SU-DHL-6 (cell line): ENCODE measurements around the gene ALK.

Experiments used
- H2AFZ ChIP-seq: fragments of 200-600 bp; sonication (generic); 2 replicates; pipeline ENCODE4 v1.6.1; 2014; ENCODE audit warnings: low read depth, mild to moderate bottlenecking, moderate library complexity, mixed read lengths, antibody characterized with exemption, low read length; ENCODE audit not compliant: severe bottlenecking
- H3F3A ChIP-seq: fragments of 200-600 bp; shearing (Covaris generic); 2 replicates; pipeline ENCODE4 v1.6.0; 2016; ENCODE audit warnings: antibody characterized with exemption, mild to moderate bottlenecking; ENCODE audit not compliant: insufficient read depth
- H3K27ac ChIP-seq: fragments of 200-600 bp; sonication (generic); 2 replicates; pipeline ENCODE4 v1.5.1; 2016; ENCODE audit warnings: low read depth, mild to moderate bottlenecking, low read length, moderate library complexity, mixed read lengths
- H3K27me3 ChIP-seq: fragments of 200-600 bp; sonication (generic), shearing (Covaris generic); 2 replicates; pipeline ENCODE4 v1.6.0; 2014; ENCODE audit warnings: mild to moderate bottlenecking, low read length
- H3K36me3 ChIP-seq: fragments of 200-600 bp; sonication (generic); 2 replicates; pipeline ENCODE4 v1.6.1; 2014; ENCODE audit warnings: mild to moderate bottlenecking, low read length, mixed read lengths
- H3K4me2 ChIP-seq: fragments of 300-600, 200-600 bp; shearing (Covaris generic), sonication (generic); 2 replicates; pipeline ENCODE4 v1.6.0; 2014; ENCODE audit warnings: low read length, low read depth, mild to moderate bottlenecking; ENCODE audit not compliant: poor library complexity, severe bottlenecking
- H3K4me3 ChIP-seq: fragments of 200-600 bp; sonication (generic); 2 replicates; pipeline ENCODE4 v1.5.1; 2014; ENCODE audit warnings: antibody characterized with exemption, low read length, mild to moderate bottlenecking, mixed read lengths; ENCODE audit not compliant: insufficient read depth, poor library complexity, severe bottlenecking
- H3K79me2 ChIP-seq: fragments of 200-600 bp; sonication (generic); 2 replicates; pipeline ENCODE4 v1.6.1; 2014; ENCODE audit warnings: mild to moderate bottlenecking, low read length, moderate library complexity; ENCODE audit not compliant: insufficient read depth
- H3K9ac ChIP-seq: fragments of 200-600 bp; sonication (generic); 2 replicates; pipeline ENCODE4 v1.7.0; 2014; ENCODE audit warnings: mild to moderate bottlenecking, low read length
- H3K9me2 ChIP-seq: fragments of 200-600 bp; sonication (generic); replicated peaks from 2 replicates; pipeline ENCODE4 v1.6.1; 2014; ENCODE audit warnings: low read length; ENCODE audit not compliant: insufficient read depth
- H3K9me3 ChIP-seq: fragments of 200-600 bp; sonication (generic); 2 replicates; pipeline ENCODE4 v1.6.1; 2014; ENCODE audit warnings: low read length, mixed read lengths; ENCODE audit not compliant: insufficient read depth
- H4K20me1 ChIP-seq: fragments of 200-600 bp; sonication (generic); 2 replicates; pipeline ENCODE4 v1.6.1; 2014; ENCODE audit warnings: low read depth, mild to moderate bottlenecking, antibody characterized with exemption, low read length, moderate library complexity, mixed read lengths
- EZH2phosphoT487 ChIP-seq: fragments of 200-600 bp; sonication (generic), shearing (Covaris generic); conservative IDR thresholded peaks from 2 replicates; pipeline ENCODE4 v1.6.1; 2018; ENCODE audit warnings: mild to moderate bottlenecking, antibody characterized with exemption, low read length, moderate library complexity, mixed read lengths
- TF ChIP-seq, protein P1 (sequence below): fragments of 200-600 bp; sonication (generic); IDR thresholded peaks from one replicate; pipeline ENCODE4 v1.5.1; 2017; ENCODE audit warnings: antibody characterized with exemption, mild to moderate bottlenecking, low read length, moderate library complexity; ENCODE audit not compliant: insufficient read depth, poor library complexity, severe bottlenecking

Gene ALK

DNA sequence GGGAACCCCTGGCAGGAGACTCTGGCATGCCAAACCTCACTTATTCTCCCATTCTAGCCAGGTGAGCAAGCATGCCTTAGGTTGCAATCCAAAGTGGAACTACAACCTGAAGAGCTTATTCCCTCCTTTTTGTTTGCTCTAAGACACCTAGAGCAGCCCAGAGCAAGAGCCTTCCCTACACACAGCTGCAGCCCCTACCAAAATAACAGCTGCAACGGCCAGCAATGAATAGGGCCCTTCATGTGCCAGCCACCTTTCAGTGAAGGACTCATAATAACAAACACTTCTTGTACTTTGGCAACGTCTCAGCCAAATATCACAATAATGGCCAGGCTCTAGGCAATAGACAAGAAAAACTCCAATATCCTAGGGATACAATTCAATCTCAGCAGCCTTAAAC is 178.7 kb downstream of the ALK start:
- H3K27me3 ChIP-seq, result no peaks in the 10 kb centered on the region
- H3F3A ChIP-seq, result no peaks in the 10 kb centered on the region

DNA sequence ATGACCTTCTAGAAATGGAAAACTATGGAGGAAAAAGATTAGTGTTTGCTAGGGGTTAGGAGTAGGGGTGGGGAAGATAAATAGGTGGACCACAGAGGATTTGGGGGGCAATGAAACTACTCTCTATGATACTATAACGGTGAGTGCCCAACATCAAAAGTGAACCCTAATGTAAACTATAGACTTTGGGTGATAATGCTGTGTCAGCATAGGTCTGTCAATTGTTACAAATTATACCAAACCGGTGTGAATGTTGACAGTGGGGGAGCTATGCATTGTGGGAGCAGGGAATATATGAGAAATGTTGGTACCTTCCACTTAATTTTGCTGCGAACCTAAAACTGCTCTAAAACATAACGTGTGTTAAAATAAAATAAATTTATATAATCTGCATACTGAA is 180.3 kb downstream of the ALK start:
- Histone ChIP-seq H2AFZ (no peak overlapping the region), H3K27ac (no peak overlapping the region), H3K27me3 (no peaks in the 10 kb centered on the region), H3K9ac (no peak overlapping the region), H3K36me3 (no peaks in the 10 kb centered on the region), H3K9me3 (no peaks in the 10 kb centered on the region), H3F3A (no peaks in the 10 kb centered on the region), H3K9me2 (no peaks in the 10 kb centered on the region), H3K79me2 (no peaks in the 10 kb centered on the region), H3K4me2 (no peak overlapping the region), H3K4me3 (no peak overlapping the region), H4K20me1 (no peaks in the 10 kb centered on the region)
- no peak for TF ChIP-seq EZH2phosphoT487
- TF ChIP-seq, protein P1, sequence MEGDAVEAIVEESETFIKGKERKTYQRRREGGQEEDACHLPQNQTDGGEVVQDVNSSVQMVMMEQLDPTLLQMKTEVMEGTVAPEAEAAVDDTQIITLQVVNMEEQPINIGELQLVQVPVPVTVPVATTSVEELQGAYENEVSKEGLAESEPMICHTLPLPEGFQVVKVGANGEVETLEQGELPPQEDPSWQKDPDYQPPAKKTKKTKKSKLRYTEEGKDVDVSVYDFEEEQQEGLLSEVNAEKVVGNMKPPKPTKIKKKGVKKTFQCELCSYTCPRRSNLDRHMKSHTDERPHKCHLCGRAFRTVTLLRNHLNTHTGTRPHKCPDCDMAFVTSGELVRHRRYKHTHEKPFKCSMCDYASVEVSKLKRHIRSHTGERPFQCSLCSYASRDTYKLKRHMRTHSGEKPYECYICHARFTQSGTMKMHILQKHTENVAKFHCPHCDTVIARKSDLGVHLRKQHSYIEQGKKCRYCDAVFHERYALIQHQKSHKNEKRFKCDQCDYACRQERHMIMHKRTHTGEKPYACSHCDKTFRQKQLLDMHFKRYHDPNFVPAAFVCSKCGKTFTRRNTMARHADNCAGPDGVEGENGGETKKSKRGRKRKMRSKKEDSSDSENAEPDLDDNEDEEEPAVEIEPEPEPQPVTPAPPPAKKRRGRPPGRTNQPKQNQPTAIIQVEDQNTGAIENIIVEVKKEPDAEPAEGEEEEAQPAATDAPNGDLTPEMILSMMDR, result no peak

More for the DNA sequence above, 178.7 kb downstream of the ALK start:
- no peak overlapping the region for H3K4me3 ChIP-seq
- H3K9ac ChIP-seq, result no peak overlapping the region
- H3K79me2 ChIP-seq, result no peaks in the 10 kb centered on the region
- TF ChIP-seq, protein P1, result no peak
- no peak for TF ChIP-seq EZH2phosphoT487
- no peaks in the 10 kb centered on the region for H3K36me3 ChIP-seq
- H3K9me3 ChIP-seq, result no peaks in the 10 kb centered on the region
- H2AFZ ChIP-seq, result no peak overlapping the region
- H3K9me2 ChIP-seq, result no peaks in the 10 kb centered on the region
- H3K4me2 ChIP-seq, result no peak overlapping the region
- no peak overlapping the region for H3K27ac ChIP-seq
- H4K20me1 ChIP-seq, result no peaks in the 10 kb centered on the region

DNA sequence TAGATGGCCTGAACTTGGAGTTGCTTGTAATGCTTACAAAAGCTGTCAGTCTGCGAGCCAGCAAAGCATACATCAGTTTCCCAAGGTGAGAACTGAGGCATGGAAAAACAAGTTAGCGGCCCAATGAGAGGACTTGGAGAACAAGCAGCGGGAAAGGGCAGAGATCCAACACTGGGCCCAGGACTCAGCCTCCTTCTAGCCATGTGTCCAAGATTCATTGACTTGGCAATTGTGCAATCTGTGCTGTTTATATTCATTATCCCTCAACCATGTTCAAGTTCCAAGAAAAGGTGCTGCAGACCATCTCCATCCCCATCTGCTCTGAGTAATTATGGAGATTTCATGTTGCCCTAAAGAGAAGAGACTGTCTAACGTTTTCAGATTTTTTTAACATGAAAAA is 187.4 kb downstream of the ALK start:
- Histone ChIP-seq H3K9me3 (no peaks in the 10 kb centered on the region), H3K9ac (no peak overlapping the region), H3K9me2 (no peaks in the 10 kb centered on the region), H4K20me1 (no peaks in the 10 kb centered on the region), H3K27me3 (no peaks in the 10 kb centered on the region), H3K36me3 (no peaks in the 10 kb centered on the region), H3F3A (no peaks in the 10 kb centered on the region), H3K4me2 (no peak overlapping the region), H3K4me3 (no peak overlapping the region), H2AFZ (no peak overlapping the region), H3K79me2 (no peaks in the 10 kb centered on the region), H3K27ac (no peak overlapping the region)
- TF ChIP-seq, protein P1, result no peak
- TF ChIP-seq EZH2phosphoT487, result no peak

DNA sequence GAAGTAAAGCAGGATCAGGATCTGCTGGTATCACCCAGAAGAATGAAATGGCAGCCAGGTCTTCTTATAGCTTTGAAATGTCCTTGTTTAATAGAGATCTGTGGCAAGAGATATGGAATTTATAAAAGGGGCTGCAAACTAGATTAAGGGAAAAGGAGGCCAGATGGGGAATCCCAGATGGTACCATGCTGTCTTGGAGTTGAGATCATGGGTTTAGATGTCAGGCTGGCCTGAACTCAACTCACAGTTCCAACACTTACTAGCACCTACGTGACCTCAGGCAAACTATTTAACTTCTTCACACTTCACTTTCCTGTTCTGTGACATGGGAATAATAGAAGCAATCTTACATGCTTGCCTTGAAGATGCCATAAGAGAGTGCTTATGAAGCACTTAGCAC is 188.2 kb downstream of the ALK start:
- H3K27me3 ChIP-seq, result no peaks in the 10 kb centered on the region

More for the DNA sequence above, 188.2 kb downstream of the ALK start:
- Histone ChIP-seq H3K9ac (no peak overlapping the region), H3K9me2 (no peaks in the 10 kb centered on the region), H4K20me1 (no peaks in the 10 kb centered on the region), H3K79me2 (no peaks in the 10 kb centered on the region), H3K27ac (no peak overlapping the region), H3K9me3 (no peaks in the 10 kb centered on the region), H3F3A (no peaks in the 10 kb centered on the region), H3K4me3 (no peak overlapping the region), H3K4me2 (no peak overlapping the region), H3K36me3 (no peaks in the 10 kb centered on the region), H2AFZ (no peak overlapping the region)
- TF ChIP-seq EZH2phosphoT487, result no peak
- TF ChIP-seq, protein P1, result no peak
